Gastrocnemius medialis (tissue), 4 donors: ENCODE results near the gene PTH1R. TPM values are rescaled to one million over a fixed set of nuclear protein-coding genes. Genes with fewer than 3 reads are reported as not detected.

Source experiments
- ATAC-seq, 2 donors: fragments of 150-250 bp; one replicate each; pipeline ENCODE4 v1.9.1; 2016
- DNase-seq, 2 donors: peaks; one replicate each; pipeline ENCODE4 v3.0.0-alpha.2; 2019
- H3K27ac ChIP-seq, 4 donors: fragments of 200-600 bp; sonication (generic); 1 replicate in 1 of 4; 2 replicates in 3 of 4; pipeline ENCODE4 v1.5.1; 2016 to 2018; ENCODE audit warnings: mild to moderate bottlenecking in 2 of 4, moderate library complexity in 1 of 4
- H3K27me3 ChIP-seq, 3 donors: fragments of 200-600 bp; sonication (generic) in 2 of 3; 1 replicate in 1 of 3; 2 replicates in 2 of 3; pipeline versions ENCODE4 v1.5.1 to v1.6.0; 2016 to 2019; ENCODE audit warnings: mild to moderate bottlenecking in 1 of 3, moderate library complexity in 1 of 3
- H3K36me3 ChIP-seq, 2 donors: fragments of 200-600 bp; sonication (generic) in 1 of 2; one replicate each; pipeline ENCODE4 v1.5.1; 2017 to 2018
- H3K4me1 ChIP-seq, 2 donors: fragments of 200-600 bp; sonication (generic) in 1 of 2; one replicate each; pipeline ENCODE4 v1.5.1; 2016 to 2017; ENCODE audit warnings: mild to moderate bottlenecking in 2 of 2
- H3K4me3 ChIP-seq, 4 donors: fragments of 200-600 bp; sonication (generic) in 3 of 4; 1 replicate in 1 of 4; 2 replicates in 3 of 4; pipeline ENCODE4 v1.5.1; 2016 to 2019; ENCODE audit warnings: mild to moderate bottlenecking in 2 of 4
- H3K9me3 ChIP-seq, 3 donors: fragments of 200-600 bp; sonication (generic) in 2 of 3; 1 replicate in 1 of 3; 2 replicates in 2 of 3; pipeline ENCODE4 v1.5.1; 2016 to 2019
- POLR2A ChIP-seq, 2 donors: fragments of 450-650 bp; IDR thresholded peaks; one replicate each; pipeline ENCODE4 v1.6.1; 2017; ENCODE audit warnings: antibody characterized with exemption in 2 of 2, mild to moderate bottlenecking in 2 of 2, moderate library complexity in 2 of 2
- in situ Hi-C, 4 donors: fragments of 200-750 bp; cut with MboI; loops; one replicate each; pipeline versions ENCODE4 v1.15.0 to v1.8.0; 2017; ENCODE audit warnings: low sequenced_read_pairs in 4 of 4
- intact Hi-C: fragments of 100-400 bp; cut with DNase I; formaldehyde crosslinking; loops from one replicate; pipeline ENCODE4 v1.15.1; 2023; ENCODE audit warnings: low total_unique reads
- total RNA-seq, 4 donors: library from RNA; depleted of rRNA; stranded (reverse); fragments of >200 nt; gene quantifications; one replicate each; pipeline versions ENCODE4 v1.1.0 to v1.2.3, GENCODE V29; 2016
- TF ChIP-seq, protein P1 (sequence below), 5 experiments: fragments of 450-650 bp in 3 of 5; fragments of 200-600 bp in 2 of 5; sonication (generic) in 2 of 5; IDR thresholded peaks in 4 of 5; conservative IDR thresholded peaks in 1 of 5; 1 replicate in 4 of 5; 2 replicates in 1 of 5; pipeline ENCODE4 v1.5.1; 2016 to 2019; ENCODE audit warnings: antibody characterized with exemption in 5 of 5, mild to moderate bottlenecking in 3 of 5, moderate library complexity in 3 of 5

PTH1R gene
- total RNA-seq: 1 to 10 TPM; 2.3 to 7.9 (median 7.3) TPM

DNA sequence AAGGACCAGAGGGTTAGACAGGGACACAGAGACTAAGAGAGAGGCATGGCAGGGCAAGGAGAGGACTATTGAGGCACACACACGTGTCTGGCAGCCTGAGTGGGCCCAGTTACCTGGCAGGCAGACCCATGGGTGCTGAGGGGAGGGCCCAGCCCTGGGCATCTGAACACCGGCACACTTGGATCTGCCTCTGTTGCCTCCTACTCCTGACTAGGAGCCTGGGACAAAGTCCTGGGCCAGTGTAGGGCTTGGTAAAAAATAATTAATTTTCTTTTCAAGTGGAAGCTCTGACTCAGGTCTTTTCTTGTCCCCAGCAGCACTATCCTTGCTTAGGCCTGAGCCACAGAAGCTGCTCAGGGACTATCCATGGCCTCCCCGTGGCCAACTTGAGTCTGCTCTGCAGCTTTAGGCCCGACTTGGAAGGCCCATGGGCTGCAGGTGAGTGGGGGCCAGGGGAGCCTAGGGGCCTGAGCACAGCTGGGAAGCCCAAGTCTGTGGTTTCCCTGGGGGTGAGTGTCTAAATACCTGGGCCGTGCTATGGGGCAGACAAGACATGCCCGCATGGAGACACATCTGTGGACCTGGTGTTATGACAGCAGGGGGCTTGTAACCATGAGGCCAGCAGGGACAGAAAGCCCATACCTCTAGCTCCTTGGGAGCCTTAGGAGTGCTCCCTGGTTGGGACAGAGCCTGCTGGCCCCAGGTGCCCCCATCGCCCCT, at the start of gene PTH1R:
Gene PTH1R, plus strand, starts transcription at position 316 of the 720 bp plus-strand sequence. CDS start 5,839 bp downstream, outside the sequence.
- H3K4me1 ChIP-seq: peaks cover 12 to 19% of the 10 kb centered on the region in 2 donors
- no peaks in the 10 kb centered on the region for H3K9me3 ChIP-seq
- ATAC-seq (no peak), DNase-seq (no peak)
- peaks cover 3 to 18% (median 14%) of the 10 kb centered on the region in 3 donors for H3K27me3 ChIP-seq
- no peaks in the 10 kb centered on the region for H3K36me3 ChIP-seq
- no peak for TF ChIP-seq POLR2A (IDR thresholded peaks at IDR 0.05)
- TF ChIP-seq, protein P1, sequence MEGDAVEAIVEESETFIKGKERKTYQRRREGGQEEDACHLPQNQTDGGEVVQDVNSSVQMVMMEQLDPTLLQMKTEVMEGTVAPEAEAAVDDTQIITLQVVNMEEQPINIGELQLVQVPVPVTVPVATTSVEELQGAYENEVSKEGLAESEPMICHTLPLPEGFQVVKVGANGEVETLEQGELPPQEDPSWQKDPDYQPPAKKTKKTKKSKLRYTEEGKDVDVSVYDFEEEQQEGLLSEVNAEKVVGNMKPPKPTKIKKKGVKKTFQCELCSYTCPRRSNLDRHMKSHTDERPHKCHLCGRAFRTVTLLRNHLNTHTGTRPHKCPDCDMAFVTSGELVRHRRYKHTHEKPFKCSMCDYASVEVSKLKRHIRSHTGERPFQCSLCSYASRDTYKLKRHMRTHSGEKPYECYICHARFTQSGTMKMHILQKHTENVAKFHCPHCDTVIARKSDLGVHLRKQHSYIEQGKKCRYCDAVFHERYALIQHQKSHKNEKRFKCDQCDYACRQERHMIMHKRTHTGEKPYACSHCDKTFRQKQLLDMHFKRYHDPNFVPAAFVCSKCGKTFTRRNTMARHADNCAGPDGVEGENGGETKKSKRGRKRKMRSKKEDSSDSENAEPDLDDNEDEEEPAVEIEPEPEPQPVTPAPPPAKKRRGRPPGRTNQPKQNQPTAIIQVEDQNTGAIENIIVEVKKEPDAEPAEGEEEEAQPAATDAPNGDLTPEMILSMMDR (IDR thresholded peaks at IDR 0.05 in 4 of 5, conservative IDR thresholded peaks at IDR 0.05 in 1 of 5): no peak
- H3K27ac ChIP-seq: no peak within 1 kb of the TSS
- H3K4me3 ChIP-seq: no peak within 1 kb of the TSS
- intact Hi-C loops: no loop called here
- in situ Hi-C loops: no loop called here

DNA sequence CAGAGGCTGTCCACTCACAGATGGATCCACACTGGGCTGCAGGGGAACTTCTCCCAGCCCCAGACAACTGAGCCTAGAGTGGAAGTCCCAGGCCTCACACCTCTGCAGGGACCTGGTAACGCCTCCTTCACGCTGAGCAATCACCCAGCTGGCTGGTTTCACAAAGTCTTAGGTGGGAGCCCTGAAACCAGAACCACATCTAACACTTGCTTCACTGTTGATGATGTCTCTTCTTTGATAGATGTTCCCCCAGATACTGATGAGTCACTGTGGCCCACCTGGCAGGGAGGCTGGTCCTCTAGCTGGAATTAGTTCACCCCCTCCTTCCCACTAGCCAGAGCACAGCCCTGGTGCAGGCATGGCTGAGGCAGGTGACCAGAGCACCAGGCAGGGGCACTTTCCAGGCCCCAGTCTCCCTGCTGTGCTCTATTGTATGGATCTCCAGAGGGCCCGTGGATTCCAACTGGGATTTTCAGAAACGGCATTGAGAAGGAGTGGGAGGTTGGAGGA, 47.8 kb upstream of the PTH1R start:
- in situ Hi-C loops (no loop called here), intact Hi-C loops (no loop called here)
- H3K4me3 ChIP-seq: no peak overlapping the region
- TF ChIP-seq, protein P1 (IDR thresholded peaks at IDR 0.05 in 4 of 5, conservative IDR thresholded peaks at IDR 0.05 in 1 of 5): no peak
- H3K4me1 ChIP-seq: no peaks in the 10 kb centered on the region
- no peaks in the 10 kb centered on the region for H3K27me3 ChIP-seq
- H3K27ac ChIP-seq: peak overlapping the region in 1 of 4 donors; percentile 5
- no peaks in the 10 kb centered on the region for H3K9me3 ChIP-seq
- no peaks in the 10 kb centered on the region for H3K36me3 ChIP-seq
- no peak for DNase-seq
- ATAC-seq: no peak

DNA sequence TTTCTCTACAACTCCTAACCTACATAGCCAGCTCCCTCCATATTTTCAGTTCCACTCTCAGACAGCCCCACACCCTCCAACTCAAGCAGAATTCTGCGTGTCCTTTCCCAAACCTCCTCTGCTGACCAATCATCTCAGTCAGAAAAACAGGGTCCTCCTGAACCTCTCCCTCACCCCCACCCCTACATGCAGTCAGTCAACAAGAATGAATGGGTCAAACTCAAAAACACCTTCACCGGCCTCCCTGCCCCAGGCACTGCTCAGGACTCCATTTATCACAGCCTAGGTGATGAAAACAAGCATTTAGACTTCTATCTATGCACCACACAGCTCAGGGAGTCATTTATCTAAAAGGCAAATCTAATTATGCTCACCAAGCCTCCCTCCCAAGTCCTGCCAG, 46.7 kb upstream of the PTH1R start:
- intact Hi-C loops (no loop called here), in situ Hi-C loops (no loop called here)
- ATAC-seq: no peak
- DNase-seq: no peak
- Histone ChIP-seq H3K27me3 (no peaks in the 10 kb centered on the region), H3K9me3 (no peaks in the 10 kb centered on the region), H3K4me3 (no peak overlapping the region), H3K36me3 (no peaks in the 10 kb centered on the region), H3K27ac (peak overlapping the region in 1 of 4 donors; percentile 5), H3K4me1 (no peaks in the 10 kb centered on the region)
- no peak for TF ChIP-seq POLR2A (IDR thresholded peaks at IDR 0.05)
- TF ChIP-seq, protein P1 (IDR thresholded peaks at IDR 0.05 in 4 of 5, conservative IDR thresholded peaks at IDR 0.05 in 1 of 5): no peak

DNA sequence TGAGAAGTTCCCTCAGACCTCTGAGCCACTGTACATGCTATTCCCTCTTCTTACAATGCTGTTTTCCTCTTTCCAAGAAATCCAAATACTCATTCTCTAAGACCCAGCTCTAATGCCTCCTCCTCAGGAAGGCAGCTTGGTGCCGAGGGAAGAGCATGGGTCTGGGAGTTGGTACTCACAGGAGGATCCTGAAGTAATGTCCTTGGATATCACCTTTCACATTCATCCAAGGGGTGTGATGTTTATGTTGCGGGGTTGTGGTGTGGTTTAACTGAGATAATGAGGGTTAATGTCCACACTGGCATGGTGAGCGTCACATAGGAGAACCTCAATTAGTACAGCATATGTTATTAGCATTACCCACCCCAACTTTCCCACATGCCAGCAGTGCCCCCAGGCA, 46.2 kb upstream of the PTH1R start:
- in situ Hi-C loops (no loop called here), intact Hi-C loops (no loop called here)
- Histone ChIP-seq H3K4me1 (no peaks in the 10 kb centered on the region), H3K4me3 (no peak overlapping the region), H3K27ac (no peak overlapping the region), H3K27me3 (no peaks in the 10 kb centered on the region), H3K36me3 (no peaks in the 10 kb centered on the region), H3K9me3 (no peaks in the 10 kb centered on the region)
- ATAC-seq (no peak), DNase-seq (no peak)
- no peak for TF ChIP-seq POLR2A (IDR thresholded peaks at IDR 0.05)
- TF ChIP-seq, protein P1 (IDR thresholded peaks at IDR 0.05 in 4 of 5, conservative IDR thresholded peaks at IDR 0.05 in 1 of 5): no peak
